GM23338 (cell line): ENCODE measurements around the gene ISG20. TPM values are rescaled to one million over a fixed set of nuclear protein-coding genes. Genes with fewer than 3 reads are reported as not detected.

ENCODE experiments used
- ATAC-seq: fragments of 200-7000 bp; cut with Tn5 transposase; 3 replicates; pipeline ENCODE4 v1.9.1; 2020
- DNase-seq: peaks from one replicate; pipeline ENCODE4 v3.0.0-alpha.2; 2015; ENCODE audit warnings: low spot score
- H2AFZ ChIP-seq: fragments of 200-600 bp; sonication (generic); 2 replicates; pipeline ENCODE4 v1.8.0; 2016; ENCODE audit warnings: antibody characterized with exemption, mild to moderate bottlenecking, moderate library complexity
- H3F3A ChIP-seq: fragments of 200-600 bp; sonication (generic); replicated peaks from 2 replicates; pipeline ENCODE4 v1.8.0; 2017; ENCODE audit warnings: antibody characterized with exemption, mixed run types, low read depth
- H3K27ac ChIP-seq: fragments of 200-600 bp; sonication (generic); 2 replicates; pipeline ENCODE4 v1.6.1; 2016; ENCODE audit warnings: low read depth
- H3K27me3 ChIP-seq: fragments of 200-600 bp; sonication (generic); 2 replicates; pipeline ENCODE4 v1.8.0; 2016; ENCODE audit warnings: mild to moderate bottlenecking, mixed run types, moderate library complexity; ENCODE audit not compliant: insufficient read depth
- H3K36me3 ChIP-seq: fragments of 200-600 bp; sonication (generic); 2 replicates; pipeline ENCODE4 v1.8.0; 2016; ENCODE audit warnings: mild to moderate bottlenecking; ENCODE audit not compliant: insufficient read depth
- H3K4me1 ChIP-seq: fragments of 200-600 bp; sonication (generic); 2 replicates; pipeline ENCODE4 v1.8.0; 2016; ENCODE audit warnings: mild to moderate bottlenecking, moderate library complexity; ENCODE audit not compliant: insufficient read depth
- H3K4me2 ChIP-seq: fragments of 200-600 bp; sonication (generic); 2 replicates; pipeline ENCODE4 v1.7.1; 2017; ENCODE audit warnings: mixed run types
- H3K4me3 ChIP-seq: fragments of 200-600 bp; sonication (generic); 2 replicates; pipeline ENCODE4 v1.6.1; 2016; ENCODE audit warnings: mixed run types
- H3K79me2 ChIP-seq: fragments of 200-600 bp; sonication (generic); replicated peaks from 2 replicates; pipeline ENCODE4 v1.8.0; 2017; ENCODE audit warnings: mild to moderate bottlenecking; ENCODE audit not compliant: insufficient read depth
- H3K9me2 ChIP-seq: fragments of 200-600 bp; sonication (generic); 2 replicates; pipeline ENCODE4 v1.8.0; 2017; ENCODE audit not compliant: insufficient read depth
- H4K20me1 ChIP-seq: fragments of 200-600 bp; sonication (generic); replicated peaks from 2 replicates; pipeline ENCODE4 v1.8.0; 2017; ENCODE audit warnings: mild to moderate bottlenecking; ENCODE audit not compliant: insufficient read depth
- H3K27ac Mint-ChIP-seq: 2 replicates; pipeline ENCODE4 v1.8.0; 2020; ENCODE audit warnings: inconsistent platforms, mild to moderate bottlenecking, moderate library complexity, mixed read lengths
- H3K27me3 Mint-ChIP-seq: 3 replicates; pipeline ENCODE4 v1.8.0; 2022; ENCODE audit warnings: low read depth, mild to moderate bottlenecking, moderate library complexity, mixed read lengths, inconsistent platforms; ENCODE audit not compliant: insufficient read depth, poor library complexity
- H3K36me3 Mint-ChIP-seq: 3 replicates; pipeline ENCODE4 v1.8.0; 2021; ENCODE audit warnings: low read depth, mild to moderate bottlenecking, inconsistent platforms, moderate library complexity, mixed read lengths
- H3K4me1 Mint-ChIP-seq: 3 replicates; pipeline ENCODE4 v1.8.0; 2020; ENCODE audit warnings: mild to moderate bottlenecking, inconsistent platforms, mixed read lengths
- H3K4me3 Mint-ChIP-seq: 3 replicates; pipeline ENCODE4 v1.8.0; 2021; ENCODE audit warnings: moderate library complexity, mild to moderate bottlenecking, inconsistent platforms, mixed read lengths
- H3K9me3 Mint-ChIP-seq: 3 replicates; pipeline ENCODE4 v1.8.0; 2020; ENCODE audit warnings: moderate library complexity, mild to moderate bottlenecking, inconsistent platforms, mixed read lengths
- CREB1 ChIP-seq: fragments of 250-450 bp; sonication (Bioruptor Pico); IDR thresholded peaks from 2 replicates; pipeline ENCODE4 v1.5.0; 2020; ENCODE audit warnings: low read depth, mild to moderate bottlenecking, moderate library complexity
- CTCF ChIP-seq, 2 experiments: fragments of 200-600 bp in 1 of 2; sonication (generic) in 1 of 2; conservative IDR thresholded peaks; 2 replicates each; pipeline versions ENCODE4 v1.5.1 to v1.6.1; 2016 to 2017; ENCODE audit warnings: antibody characterized with exemption in 2 of 2, low read depth in 2 of 2, mild to moderate bottlenecking in 2 of 2, moderate library complexity in 1 of 2
- ETS1 ChIP-seq: IDR thresholded peaks from 2 replicates; pipeline ENCODE4 v1.6.1; 2016; ENCODE audit warnings: antibody characterized with exemption
- EZH2 ChIP-seq: fragments of 200-600 bp; sonication (generic); IDR thresholded peaks from one replicate; pipeline ENCODE4 v1.8.0; 2017; ENCODE audit warnings: antibody characterized with exemption, mild to moderate bottlenecking, low read depth; ENCODE audit not compliant: unreplicated experiment
- EZH2phosphoT487 ChIP-seq: fragments of 200-600 bp; sonication (generic); IDR thresholded peaks from one replicate; pipeline ENCODE4 v1.8.1; 2018; ENCODE audit warnings: antibody characterized with exemption; ENCODE audit not compliant: unreplicated experiment
- JUNB ChIP-seq: IDR thresholded peaks from one replicate; pipeline ENCODE4 v1.6.1; 2016; ENCODE audit warnings: antibody characterized with exemption; ENCODE audit not compliant: unreplicated experiment
- NANOG ChIP-seq: IDR thresholded peaks from 2 replicates; pipeline ENCODE4 v1.6.1; 2016; ENCODE audit warnings: antibody characterized with exemption, borderline replicate concordance
- POLR2AphosphoS5 ChIP-seq: IDR thresholded peaks from 2 replicates; pipeline ENCODE4 v1.6.1; 2016; ENCODE audit warnings: antibody characterized with exemption, low read depth
- REST ChIP-seq: IDR thresholded peaks from one replicate; pipeline ENCODE4 v1.6.1; 2018; ENCODE audit warnings: antibody characterized with exemption; ENCODE audit not compliant: unreplicated experiment
- STAT1 ChIP-seq: IDR thresholded peaks from one replicate; pipeline ENCODE4 v1.6.1; 2016; ENCODE audit warnings: antibody characterized with exemption; ENCODE audit not compliant: unreplicated experiment
- ZNF114 ChIP-seq: fragments of 250-450 bp; sonication (Bioruptor Pico); IDR thresholded peaks from 2 replicates; pipeline ENCODE4 v1.5.0; 2020; ENCODE audit warnings: mild to moderate bottlenecking, moderate library complexity
- ZNF331 ChIP-seq: fragments of 250-450 bp; sonication (Bioruptor Pico); IDR thresholded peaks from 2 replicates; pipeline ENCODE4 v1.5.0; 2020; ENCODE audit warnings: low read depth, mild to moderate bottlenecking, moderate library complexity
- polyA plus RNA-seq: library from polyadenylated mRNA; unstranded; fragments of >200 nt; fragmentation: Nextera tagmentation; extraction: Ambion mirVana; gene quantifications from 2 replicates; pipeline ENCODE4 v1.2.1, GENCODE V29; 2016
- total RNA-seq: library from RNA; depleted of rRNA; stranded (reverse); fragments of >200 nt; shearing (Covaris generic); gene quantifications from 2 replicates; pipeline ENCODE4 v1.2.3, GENCODE V29; 2014
- TF ChIP-seq, protein P1 (sequence below): fragments of 250-450 bp; sonication (Bioruptor Pico); IDR thresholded peaks from 2 replicates; pipeline ENCODE4 v1.5.0; 2020; ENCODE audit warnings: mild to moderate bottlenecking, moderate library complexity

ISG20 gene
- total and polyA plus RNA-seq, 2 experiments from 2014 or later = 3.2 to 3.7 TPM

DNA sequence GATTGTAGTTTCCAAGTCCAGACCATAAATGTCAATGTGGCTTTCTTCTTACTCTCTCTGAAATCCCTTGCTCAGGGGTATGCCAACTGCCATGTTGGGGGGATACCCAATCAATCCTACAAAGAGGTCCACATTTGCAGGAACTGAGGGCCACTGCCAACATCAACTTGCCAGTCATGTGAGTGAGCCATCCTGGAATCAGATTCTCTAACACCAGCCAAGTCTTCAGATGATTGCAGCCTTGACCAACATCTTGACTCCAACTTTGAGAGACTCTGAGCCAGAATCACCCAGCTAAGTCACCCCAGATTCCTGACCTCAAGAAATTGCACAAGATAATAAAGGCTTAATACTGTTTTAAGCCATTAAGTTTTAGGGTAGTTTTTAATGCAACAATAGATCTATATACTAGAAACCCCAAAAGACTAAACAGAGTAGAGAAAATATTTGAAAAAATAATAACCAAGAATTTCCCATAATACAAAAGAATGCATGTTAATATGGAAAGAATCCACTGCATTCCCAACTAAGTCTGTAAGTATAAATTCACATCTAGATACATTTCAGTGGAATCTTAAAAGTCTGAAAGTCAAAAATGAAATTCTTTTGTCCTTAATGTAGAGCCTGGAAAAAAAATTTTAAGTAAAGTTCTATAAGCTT lies 22.4 kb downstream of the ISG20 start:
- Mint-ChIP-seq H3K9me3 (no peaks in the 10 kb centered on the region), H3K27ac (no peak overlapping the region), H3K27me3 (peaks cover 7% of the 10 kb centered on the region), H3K4me3 (no peak overlapping the region), H3K4me1 (peaks cover 10% of the 10 kb centered on the region), H3K36me3 (no peaks in the 10 kb centered on the region)
- H3K79me2 ChIP-seq = no peaks in the 10 kb centered on the region
- no peak for TF ChIP-seq ZNF114 (CRISPR knock-in tag)
- no peak for TF ChIP-seq NANOG
- no peak for TF ChIP-seq POLR2AphosphoS5
- TF ChIP-seq CREB1 = no peak
- TF ChIP-seq STAT1 = no peak
- no peak for TF ChIP-seq ZNF331 (CRISPR knock-in tag)
- TF ChIP-seq JUNB = no peak
- TF ChIP-seq EZH2 = no peak
- TF ChIP-seq ETS1 = no peak
- TF ChIP-seq REST = no peak
- TF ChIP-seq, protein P1, sequence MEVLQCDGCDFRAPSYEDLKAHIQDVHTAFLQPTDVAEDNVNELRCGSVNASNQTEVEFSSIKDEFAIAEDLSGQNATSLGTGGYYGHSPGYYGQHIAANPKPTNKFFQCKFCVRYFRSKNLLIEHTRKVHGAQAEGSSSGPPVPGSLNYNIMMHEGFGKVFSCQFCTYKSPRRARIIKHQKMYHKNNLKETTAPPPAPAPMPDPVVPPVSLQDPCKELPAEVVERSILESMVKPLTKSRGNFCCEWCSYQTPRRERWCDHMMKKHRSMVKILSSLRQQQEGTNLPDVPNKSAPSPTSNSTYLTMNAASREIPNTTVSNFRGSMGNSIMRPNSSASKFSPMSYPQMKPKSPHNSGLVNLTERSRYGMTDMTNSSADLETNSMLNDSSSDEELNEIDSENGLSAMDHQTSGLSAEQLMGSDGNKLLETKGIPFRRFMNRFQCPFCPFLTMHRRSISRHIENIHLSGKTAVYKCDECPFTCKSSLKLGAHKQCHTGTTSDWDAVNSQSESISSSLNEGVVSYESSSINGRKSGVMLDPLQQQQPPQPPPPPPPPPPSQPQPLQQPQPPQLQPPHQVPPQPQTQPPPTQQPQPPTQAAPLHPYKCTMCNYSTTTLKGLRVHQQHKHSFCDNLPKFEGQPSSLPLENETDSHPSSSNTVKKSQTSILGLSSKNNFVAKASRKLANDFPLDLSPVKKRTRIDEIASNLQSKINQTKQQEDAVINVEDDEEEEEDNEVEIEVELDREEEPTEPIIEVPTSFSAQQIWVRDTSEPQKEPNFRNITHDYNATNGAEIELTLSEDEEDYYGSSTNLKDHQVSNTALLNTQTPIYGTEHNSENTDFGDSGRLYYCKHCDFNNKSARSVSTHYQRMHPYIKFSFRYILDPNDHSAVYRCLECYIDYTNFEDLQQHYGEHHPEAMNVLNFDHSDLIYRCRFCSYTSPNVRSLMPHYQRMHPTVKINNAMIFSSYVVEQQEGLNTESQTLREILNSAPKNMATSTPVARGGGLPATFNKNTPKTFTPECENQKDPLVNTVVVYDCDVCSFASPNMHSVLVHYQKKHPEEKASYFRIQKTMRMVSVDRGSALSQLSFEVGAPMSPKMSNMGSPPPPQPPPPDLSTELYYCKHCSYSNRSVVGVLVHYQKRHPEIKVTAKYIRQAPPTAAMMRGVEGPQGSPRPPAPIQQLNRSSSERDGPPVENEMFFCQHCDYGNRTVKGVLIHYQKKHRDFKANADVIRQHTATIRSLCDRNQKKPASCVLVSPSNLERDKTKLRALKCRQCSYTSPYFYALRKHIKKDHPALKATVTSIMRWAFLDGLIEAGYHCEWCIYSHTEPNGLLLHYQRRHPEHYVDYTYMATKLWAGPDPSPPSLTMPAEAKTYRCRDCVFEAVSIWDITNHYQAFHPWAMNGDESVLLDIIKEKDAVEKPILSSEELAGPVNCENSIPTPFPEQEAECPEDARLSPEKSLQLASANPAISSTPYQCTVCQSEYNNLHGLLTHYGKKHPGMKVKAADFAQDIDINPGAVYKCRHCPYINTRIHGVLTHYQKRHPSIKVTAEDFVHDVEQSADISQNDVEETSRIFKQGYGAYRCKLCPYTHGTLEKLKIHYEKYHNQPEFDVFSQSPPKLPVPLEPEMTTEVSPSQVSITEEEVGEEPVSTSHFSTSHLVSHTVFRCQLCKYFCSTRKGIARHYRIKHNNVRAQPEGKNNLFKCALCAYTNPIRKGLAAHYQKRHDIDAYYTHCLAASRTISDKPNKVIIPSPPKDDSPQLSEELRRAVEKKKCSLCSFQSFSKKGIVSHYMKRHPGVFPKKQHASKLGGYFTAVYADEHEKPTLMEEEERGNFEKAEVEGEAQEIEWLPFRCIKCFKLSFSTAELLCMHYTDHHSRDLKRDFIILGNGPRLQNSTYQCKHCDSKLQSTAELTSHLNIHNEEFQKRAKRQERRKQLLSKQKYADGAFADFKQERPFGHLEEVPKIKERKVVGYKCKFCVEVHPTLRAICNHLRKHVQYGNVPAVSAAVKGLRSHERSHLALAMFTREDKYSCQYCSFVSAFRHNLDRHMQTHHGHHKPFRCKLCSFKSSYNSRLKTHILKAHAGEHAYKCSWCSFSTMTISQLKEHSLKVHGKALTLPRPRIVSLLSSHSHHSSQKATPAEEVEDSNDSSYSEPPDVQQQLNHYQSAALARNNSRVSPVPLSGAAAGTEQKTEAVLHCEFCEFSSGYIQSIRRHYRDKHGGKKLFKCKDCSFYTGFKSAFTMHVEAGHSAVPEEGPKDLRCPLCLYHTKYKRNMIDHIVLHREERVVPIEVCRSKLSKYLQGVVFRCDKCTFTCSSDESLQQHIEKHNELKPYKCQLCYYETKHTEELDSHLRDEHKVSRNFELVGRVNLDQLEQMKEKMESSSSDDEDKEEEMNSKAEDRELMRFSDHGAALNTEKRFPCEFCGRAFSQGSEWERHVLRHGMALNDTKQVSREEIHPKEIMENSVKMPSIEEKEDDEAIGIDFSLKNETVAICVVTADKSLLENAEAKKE (CRISPR knock-in tag) = no peak
- no peak for TF ChIP-seq CTCF (conservative IDR thresholded peaks at IDR 0.05; ENCODE audit: low read depth in 2 of 2)
- no peak for TF ChIP-seq EZH2phosphoT487
- H4K20me1 ChIP-seq = no peaks in the 10 kb centered on the region
- H3K36me3 ChIP-seq = no peaks in the 10 kb centered on the region
- H3K27me3 ChIP-seq = no peaks in the 10 kb centered on the region
- H3K4me1 ChIP-seq = no peaks in the 10 kb centered on the region
- no peak overlapping the region for H3K4me2 ChIP-seq
- ATAC-seq = no peak
- no peak overlapping the region for H3K27ac ChIP-seq
- H2AFZ ChIP-seq = no peak overlapping the region
- no peak for DNase-seq
- no peaks in the 10 kb centered on the region for H3K9me2 ChIP-seq
- no peaks in the 10 kb centered on the region for H3F3A ChIP-seq
- no peak overlapping the region for H3K4me3 ChIP-seq
